ENCODE data around the gene MCTP1.

GRCh38 chr5:94661086-94661485, 623.8 kb downstream of the MCTP1 start:
- TF ChIP-seq CTCF (IDR thresholded peaks at IDR 0.05): no peak
- TF ChIP-seq POLR2A (IDR thresholded peaks at IDR 0.05): no peak
- TF ChIP-seq EP300 (IDR thresholded peaks at IDR 0.05): no peak

Measured in tibial nerve (tissue), 4 donors.